HG02973 (cell line): ENCODE results near the gene PTPN12.
"Not testable (repeated sequence)": the region's sequence is repeated elsewhere in the genome, so short reads cannot be mapped to it uniquely, and the experiment has no call there.

ENCODE experiments used
- ATAC-seq: cut with Tn5 transposase; IDR thresholded peaks from one replicate; pipeline ENCODE4 v1.9.1; 2021; ENCODE audit warnings: moderate library complexity; ENCODE audit not compliant: unreplicated experiment

Gene PTPN12

GRCh38 chr7:77537136-77537777 lies at the start of gene PTPN12:
Gene PTPN12 (plus strand): TSS chr7:77537295. CDS start chr7:77537547, 252 bp downstream.
- peak; percentile 38 for ATAC-seq

- no peak for ATAC-seq
Observed at GRCh38 chr7:77488986-77489385, 48.1 kb upstream of the PTPN12 start.

DNA sequence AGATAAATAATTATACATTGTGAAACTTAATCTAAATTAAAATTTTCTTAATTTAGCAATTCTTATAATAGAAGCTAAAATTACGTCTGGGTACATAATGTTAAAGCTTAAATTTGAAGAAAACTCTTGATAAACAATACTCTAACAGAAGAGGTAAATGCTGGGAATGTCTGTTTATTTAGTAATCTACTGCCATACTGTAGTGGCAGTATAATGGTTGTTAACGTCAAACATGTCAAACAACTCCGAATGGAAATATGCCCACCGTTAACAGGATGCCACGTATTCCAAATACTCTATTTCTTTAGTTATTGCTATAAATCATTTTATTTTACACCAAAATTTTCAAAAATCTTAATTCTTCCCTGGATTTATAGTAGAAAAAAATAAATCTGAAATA lies 40.0 kb upstream of the PTPN12 start:
- ATAC-seq = no peak

GRCh38 chr7:77498659-77499379 lies 38.3 kb upstream of the PTPN12 start:
- no peak for ATAC-seq

- ATAC-seq = no peak
Observed at GRCh38 chr7:77501192-77501515, 35.9 kb upstream of the PTPN12 start.

DNA sequence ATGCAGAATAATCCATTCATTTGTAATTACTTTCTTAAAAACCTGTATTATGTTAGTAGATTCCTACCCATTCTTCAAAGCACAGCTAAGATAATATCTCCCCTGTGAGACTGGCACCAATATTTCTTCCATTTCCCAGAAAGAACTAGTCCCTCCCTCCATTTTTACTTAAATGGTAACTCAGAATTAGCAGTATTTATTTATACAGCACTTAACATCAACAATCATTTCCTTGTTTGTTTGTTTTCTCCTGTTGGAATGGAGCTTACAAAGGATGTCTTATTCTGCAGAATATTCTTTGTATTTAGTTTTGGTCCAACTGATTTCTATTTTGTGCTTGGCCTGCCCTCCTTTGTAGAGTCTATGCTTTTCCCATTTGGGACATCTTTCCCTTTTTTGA lies 32.1 kb upstream of the PTPN12 start:
- ATAC-seq = no peak

DNA sequence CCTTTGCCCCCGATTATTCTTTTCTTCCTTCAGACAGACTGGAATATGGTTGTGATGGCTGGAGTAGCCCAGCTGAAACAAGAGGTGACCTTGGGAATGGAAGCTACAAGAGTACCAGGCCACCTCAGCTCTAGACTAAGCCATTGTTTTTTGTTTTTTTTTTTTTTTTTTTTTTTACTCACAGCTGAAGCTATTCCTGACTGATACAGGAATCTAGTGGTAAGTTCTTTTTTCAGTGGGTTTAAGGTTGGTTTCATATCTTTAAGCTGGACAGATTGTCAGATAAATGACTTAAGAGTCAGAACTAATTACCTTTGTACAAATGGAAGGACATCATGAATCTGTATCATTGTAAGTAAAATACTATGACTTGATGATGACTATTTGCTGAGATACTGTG lies 30.2 kb upstream of the PTPN12 start:
- ATAC-seq = no peak

- not testable (repeated sequence) for ATAC-seq
Observed at GRCh38 chr7:77513002-77513670, 24.0 kb upstream of the PTPN12 start.

- ATAC-seq = no peak
Observed at GRCh38 chr7:77516085-77516484, 21.0 kb upstream of the PTPN12 start.

DNA sequence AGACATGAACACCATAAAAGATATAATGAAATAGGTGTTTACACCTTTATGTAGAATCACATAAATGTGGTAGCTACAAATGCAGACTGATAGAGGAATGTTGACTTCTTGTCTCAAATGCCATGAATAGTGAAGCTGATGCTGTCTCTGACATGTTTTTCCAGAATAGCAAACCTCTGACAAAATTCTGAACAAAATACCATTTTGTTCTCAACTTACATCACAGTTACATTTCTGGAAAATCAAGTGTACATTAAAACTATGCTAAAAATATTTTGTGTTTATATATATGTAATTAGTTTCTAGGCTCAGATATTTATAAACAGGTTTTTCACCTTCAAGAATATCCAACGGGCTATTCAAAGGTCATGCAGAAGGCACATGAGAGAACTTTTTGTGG lies 16.8 kb upstream of the PTPN12 start:
- ATAC-seq = no peak

- not testable (repeated sequence) for ATAC-seq
Observed at GRCh38 chr7:77521537-77521936, 15.6 kb upstream of the PTPN12 start.

- no peak for ATAC-seq
Observed at GRCh38 chr7:77524731-77525130, 12.4 kb upstream of the PTPN12 start.

DNA sequence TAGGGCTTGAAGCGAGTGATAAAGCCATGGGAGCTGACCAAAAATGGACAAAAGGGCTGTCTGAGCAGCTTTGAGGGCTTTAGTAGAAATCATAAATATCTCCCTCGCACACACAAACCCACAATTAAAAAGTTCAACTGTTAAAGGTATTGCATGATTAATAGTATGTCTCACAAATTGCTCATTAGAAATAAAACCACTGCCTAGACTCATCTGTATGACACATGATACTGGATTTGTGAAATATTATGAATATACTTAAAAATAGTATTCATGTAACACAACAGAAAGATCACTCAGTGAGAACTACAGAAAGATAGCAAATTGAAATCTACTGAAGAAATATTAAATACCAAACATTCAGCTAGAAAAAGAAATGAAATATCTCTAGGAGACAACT lies 11.9 kb upstream of the PTPN12 start:
- no peak for ATAC-seq

GRCh38 chr7:77528368-77528767 lies 8.7 kb upstream of the PTPN12 start:
- ATAC-seq = no peak

GRCh38 chr7:77529279-77529678 lies 7.8 kb upstream of the PTPN12 start:
- no peak for ATAC-seq

- no peak for ATAC-seq
Observed at GRCh38 chr7:77531038-77531437, 6.1 kb upstream of the PTPN12 start.

- no peak for ATAC-seq
Observed at GRCh38 chr7:77532247-77532646, 4.8 kb upstream of the PTPN12 start.

DNA sequence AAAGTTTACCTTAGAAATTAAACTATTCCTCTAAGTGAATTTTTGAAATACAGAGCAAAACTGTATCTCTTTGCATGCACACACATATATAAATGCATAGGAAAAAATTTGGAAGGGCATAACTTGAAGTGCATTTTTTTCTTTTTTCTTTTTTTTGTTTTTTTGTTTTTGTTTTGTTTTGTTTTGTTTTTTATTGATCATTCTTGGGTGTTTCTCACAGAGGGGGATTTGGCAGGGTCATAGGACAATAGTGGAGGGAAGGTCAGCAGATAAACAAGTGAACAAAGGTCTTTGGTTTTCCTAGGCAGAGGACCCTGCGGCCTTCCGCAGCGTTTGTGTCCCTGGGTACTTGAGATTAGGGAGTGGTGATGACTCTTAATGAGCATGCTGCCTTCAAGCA lies 4.4 kb upstream of the PTPN12 start:
- not testable (repeated sequence) for ATAC-seq

DNA sequence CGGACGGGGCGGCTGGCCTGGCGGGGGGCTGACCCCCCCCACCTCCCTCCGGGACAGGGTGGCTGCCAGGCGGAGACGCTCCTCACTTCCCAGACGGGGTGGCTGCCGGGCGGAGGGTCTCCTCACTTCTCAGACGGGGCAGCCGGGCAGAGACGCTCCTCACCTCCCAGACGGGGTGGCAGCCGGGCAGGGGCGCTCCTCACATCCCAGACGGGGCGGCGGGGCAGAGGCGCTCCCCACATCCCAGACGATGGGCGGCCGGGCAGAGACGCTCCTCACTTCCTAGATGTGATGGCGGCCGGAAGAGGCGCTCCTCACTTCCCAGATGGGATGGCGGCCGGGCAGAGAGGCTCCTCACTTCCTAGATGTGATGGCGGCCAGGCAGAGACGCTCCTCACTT lies 3.0 kb upstream of the PTPN12 start:
- ATAC-seq = not testable (repeated sequence)

GRCh38 chr7:77536017-77536412 lies 1.1 kb upstream of the PTPN12 start:
- ATAC-seq = no peak

DNA sequence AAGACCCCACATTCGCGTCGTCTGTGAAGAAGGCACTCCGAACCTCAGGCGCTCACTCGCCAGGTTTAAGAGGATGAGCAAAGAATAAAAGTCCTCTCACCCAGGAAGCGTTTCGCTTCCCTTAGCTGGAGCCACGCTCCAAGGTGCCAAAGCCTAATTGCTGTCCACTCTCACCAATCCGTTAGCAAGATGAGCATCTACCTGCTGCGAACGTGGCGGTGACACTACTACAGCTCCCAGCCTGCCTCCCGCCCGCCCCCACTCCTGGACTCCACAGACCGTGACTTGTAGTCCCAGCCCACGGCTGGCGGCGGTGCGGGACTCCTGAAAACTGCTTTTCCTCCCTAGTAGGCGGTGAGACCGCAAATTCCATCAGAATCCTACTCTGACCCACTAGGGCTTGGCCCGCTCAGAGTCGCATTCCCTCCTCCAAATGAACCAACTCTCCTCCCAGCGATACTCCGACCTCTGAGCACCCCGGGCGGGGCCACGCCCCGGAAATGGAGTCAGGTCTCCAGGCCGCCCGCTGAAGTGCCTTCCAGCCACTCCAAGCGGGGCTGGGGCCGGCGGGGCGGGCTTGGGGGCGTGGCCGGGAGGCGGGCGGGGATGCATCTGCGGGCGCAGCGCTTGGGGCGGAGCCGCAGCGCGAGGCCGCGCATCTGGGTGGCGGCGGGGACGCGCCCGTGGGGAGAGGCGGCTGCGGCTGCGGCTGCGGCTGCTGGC lies 521 bp upstream of the PTPN12 start:
- peak; percentile 89 for ATAC-seq
